Suprapubic skin (tissue), 3 donors: Measurements from ENCODE around the gene AK4.

Experiments
- CTCF ChIP-seq, 2 donors: fragments of 200-600 bp in 1 of 2; fragments of 450-650 bp in 1 of 2; sonication (generic) in 1 of 2; IDR thresholded peaks; one replicate each; pipeline ENCODE4 v1.5.1; 2016 to 2019; ENCODE audit warnings: antibody characterized with exemption in 2 of 2, mild to moderate bottlenecking in 1 of 2, moderate library complexity in 1 of 2
- POLR2A ChIP-seq, 2 donors: fragments of 450-650 bp; IDR thresholded peaks; one replicate each; pipeline ENCODE4 v1.6.1; 2017; ENCODE audit warnings: antibody characterized with exemption in 2 of 2, mild to moderate bottlenecking in 2 of 2, moderate library complexity in 2 of 2

- TF ChIP-seq POLR2A (IDR thresholded peaks at IDR 0.05) (no peak), CTCF (IDR thresholded peaks at IDR 0.05) (no peak)
Observed at GRCh38 chr1:65148548-65149350, 746 bp downstream of the AK4 start.
